GM23338 (cell line): ENCODE results near the gene CELSR3. TPM values are rescaled to one million over a fixed set of nuclear protein-coding genes. Genes with fewer than 3 reads are reported as not detected.

Experiments used
- ATAC-seq: fragments of 200-7000 bp; cut with Tn5 transposase; 3 replicates; pipeline ENCODE4 v1.9.1; 2020
- DNase-seq: peaks from one replicate; pipeline ENCODE4 v3.0.0-alpha.2; 2015; ENCODE audit warnings: low spot score
- H2AFZ ChIP-seq: fragments of 200-600 bp; sonication (generic); 2 replicates; pipeline ENCODE4 v1.8.0; 2016; ENCODE audit warnings: antibody characterized with exemption, mild to moderate bottlenecking, moderate library complexity
- H3F3A ChIP-seq: fragments of 200-600 bp; sonication (generic); replicated peaks from 2 replicates; pipeline ENCODE4 v1.8.0; 2017; ENCODE audit warnings: antibody characterized with exemption, mixed run types, low read depth
- H3K27ac ChIP-seq: fragments of 200-600 bp; sonication (generic); 2 replicates; pipeline ENCODE4 v1.6.1; 2016; ENCODE audit warnings: low read depth
- H3K27me3 ChIP-seq: fragments of 200-600 bp; sonication (generic); 2 replicates; pipeline ENCODE4 v1.8.0; 2016; ENCODE audit warnings: mild to moderate bottlenecking, mixed run types, moderate library complexity; ENCODE audit not compliant: insufficient read depth
- H3K36me3 ChIP-seq: fragments of 200-600 bp; sonication (generic); 2 replicates; pipeline ENCODE4 v1.8.0; 2016; ENCODE audit warnings: mild to moderate bottlenecking; ENCODE audit not compliant: insufficient read depth
- H3K4me1 ChIP-seq: fragments of 200-600 bp; sonication (generic); 2 replicates; pipeline ENCODE4 v1.8.0; 2016; ENCODE audit warnings: mild to moderate bottlenecking, moderate library complexity; ENCODE audit not compliant: insufficient read depth
- H3K4me2 ChIP-seq: fragments of 200-600 bp; sonication (generic); 2 replicates; pipeline ENCODE4 v1.7.1; 2017; ENCODE audit warnings: mixed run types
- H3K4me3 ChIP-seq: fragments of 200-600 bp; sonication (generic); 2 replicates; pipeline ENCODE4 v1.6.1; 2016; ENCODE audit warnings: mixed run types
- H3K79me2 ChIP-seq: fragments of 200-600 bp; sonication (generic); replicated peaks from 2 replicates; pipeline ENCODE4 v1.8.0; 2017; ENCODE audit warnings: mild to moderate bottlenecking; ENCODE audit not compliant: insufficient read depth
- H3K9me2 ChIP-seq: fragments of 200-600 bp; sonication (generic); 2 replicates; pipeline ENCODE4 v1.8.0; 2017; ENCODE audit not compliant: insufficient read depth
- H4K20me1 ChIP-seq: fragments of 200-600 bp; sonication (generic); replicated peaks from 2 replicates; pipeline ENCODE4 v1.8.0; 2017; ENCODE audit warnings: mild to moderate bottlenecking; ENCODE audit not compliant: insufficient read depth
- H3K27ac Mint-ChIP-seq: 2 replicates; pipeline ENCODE4 v1.8.0; 2020; ENCODE audit warnings: inconsistent platforms, mild to moderate bottlenecking, moderate library complexity, mixed read lengths
- H3K27me3 Mint-ChIP-seq: 3 replicates; pipeline ENCODE4 v1.8.0; 2022; ENCODE audit warnings: low read depth, mild to moderate bottlenecking, moderate library complexity, mixed read lengths, inconsistent platforms; ENCODE audit not compliant: insufficient read depth, poor library complexity
- H3K36me3 Mint-ChIP-seq: 3 replicates; pipeline ENCODE4 v1.8.0; 2021; ENCODE audit warnings: low read depth, mild to moderate bottlenecking, inconsistent platforms, moderate library complexity, mixed read lengths
- H3K4me1 Mint-ChIP-seq: 3 replicates; pipeline ENCODE4 v1.8.0; 2020; ENCODE audit warnings: mild to moderate bottlenecking, inconsistent platforms, mixed read lengths
- H3K4me3 Mint-ChIP-seq: 3 replicates; pipeline ENCODE4 v1.8.0; 2021; ENCODE audit warnings: moderate library complexity, mild to moderate bottlenecking, inconsistent platforms, mixed read lengths
- H3K9me3 Mint-ChIP-seq: 3 replicates; pipeline ENCODE4 v1.8.0; 2020; ENCODE audit warnings: moderate library complexity, mild to moderate bottlenecking, inconsistent platforms, mixed read lengths
- CREB1 ChIP-seq: fragments of 250-450 bp; sonication (Bioruptor Pico); IDR thresholded peaks from 2 replicates; pipeline ENCODE4 v1.5.0; 2020; ENCODE audit warnings: low read depth, mild to moderate bottlenecking, moderate library complexity
- EZH2phosphoT487 ChIP-seq: fragments of 200-600 bp; sonication (generic); IDR thresholded peaks from one replicate; pipeline ENCODE4 v1.8.1; 2018; ENCODE audit warnings: antibody characterized with exemption; ENCODE audit not compliant: unreplicated experiment
- JUNB ChIP-seq: IDR thresholded peaks from one replicate; pipeline ENCODE4 v1.6.1; 2016; ENCODE audit warnings: antibody characterized with exemption; ENCODE audit not compliant: unreplicated experiment
- STAT1 ChIP-seq: IDR thresholded peaks from one replicate; pipeline ENCODE4 v1.6.1; 2016; ENCODE audit warnings: antibody characterized with exemption; ENCODE audit not compliant: unreplicated experiment
- ZNF114 ChIP-seq: fragments of 250-450 bp; sonication (Bioruptor Pico); IDR thresholded peaks from 2 replicates; pipeline ENCODE4 v1.5.0; 2020; ENCODE audit warnings: mild to moderate bottlenecking, moderate library complexity
- ZNF331 ChIP-seq: fragments of 250-450 bp; sonication (Bioruptor Pico); IDR thresholded peaks from 2 replicates; pipeline ENCODE4 v1.5.0; 2020; ENCODE audit warnings: low read depth, mild to moderate bottlenecking, moderate library complexity
- polyA plus RNA-seq: library from polyadenylated mRNA; unstranded; fragments of >200 nt; fragmentation: Nextera tagmentation; extraction: Ambion mirVana; gene quantifications from 2 replicates; pipeline ENCODE4 v1.2.1, GENCODE V29; 2016
- total RNA-seq: library from RNA; depleted of rRNA; stranded (reverse); fragments of >200 nt; shearing (Covaris generic); gene quantifications from 2 replicates; pipeline ENCODE4 v1.2.3, GENCODE V29; 2014
- TF ChIP-seq, protein P1 (sequence below): fragments of 250-450 bp; sonication (Bioruptor Pico); IDR thresholded peaks from 2 replicates; pipeline ENCODE4 v1.5.0; 2020; ENCODE audit warnings: mild to moderate bottlenecking, moderate library complexity

CELSR3 gene
- total and polyA plus RNA-seq, 2 experiments from 2014 or later = 7.5 to 33.3 TPM

DNA sequence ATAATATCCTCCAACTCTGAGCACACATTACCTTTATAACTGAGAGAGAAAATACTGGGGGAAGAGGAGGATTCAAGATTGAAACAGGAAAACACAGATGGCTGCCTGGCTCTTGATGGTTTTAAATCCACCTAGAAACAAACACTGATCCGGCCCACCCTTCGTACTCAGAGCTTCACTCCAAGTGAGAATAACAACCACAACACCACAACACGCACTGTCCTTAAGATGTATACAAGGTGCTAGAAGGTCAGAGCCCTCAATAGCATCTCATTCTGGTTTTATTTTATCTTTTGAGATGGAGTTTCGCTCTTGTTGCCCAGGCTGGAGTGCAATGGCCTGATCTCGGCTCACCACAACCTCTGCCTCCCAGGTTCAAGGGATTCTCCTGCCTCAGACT lies 44.5 kb upstream of the CELSR3 start (continued):
- TF ChIP-seq, protein P1, sequence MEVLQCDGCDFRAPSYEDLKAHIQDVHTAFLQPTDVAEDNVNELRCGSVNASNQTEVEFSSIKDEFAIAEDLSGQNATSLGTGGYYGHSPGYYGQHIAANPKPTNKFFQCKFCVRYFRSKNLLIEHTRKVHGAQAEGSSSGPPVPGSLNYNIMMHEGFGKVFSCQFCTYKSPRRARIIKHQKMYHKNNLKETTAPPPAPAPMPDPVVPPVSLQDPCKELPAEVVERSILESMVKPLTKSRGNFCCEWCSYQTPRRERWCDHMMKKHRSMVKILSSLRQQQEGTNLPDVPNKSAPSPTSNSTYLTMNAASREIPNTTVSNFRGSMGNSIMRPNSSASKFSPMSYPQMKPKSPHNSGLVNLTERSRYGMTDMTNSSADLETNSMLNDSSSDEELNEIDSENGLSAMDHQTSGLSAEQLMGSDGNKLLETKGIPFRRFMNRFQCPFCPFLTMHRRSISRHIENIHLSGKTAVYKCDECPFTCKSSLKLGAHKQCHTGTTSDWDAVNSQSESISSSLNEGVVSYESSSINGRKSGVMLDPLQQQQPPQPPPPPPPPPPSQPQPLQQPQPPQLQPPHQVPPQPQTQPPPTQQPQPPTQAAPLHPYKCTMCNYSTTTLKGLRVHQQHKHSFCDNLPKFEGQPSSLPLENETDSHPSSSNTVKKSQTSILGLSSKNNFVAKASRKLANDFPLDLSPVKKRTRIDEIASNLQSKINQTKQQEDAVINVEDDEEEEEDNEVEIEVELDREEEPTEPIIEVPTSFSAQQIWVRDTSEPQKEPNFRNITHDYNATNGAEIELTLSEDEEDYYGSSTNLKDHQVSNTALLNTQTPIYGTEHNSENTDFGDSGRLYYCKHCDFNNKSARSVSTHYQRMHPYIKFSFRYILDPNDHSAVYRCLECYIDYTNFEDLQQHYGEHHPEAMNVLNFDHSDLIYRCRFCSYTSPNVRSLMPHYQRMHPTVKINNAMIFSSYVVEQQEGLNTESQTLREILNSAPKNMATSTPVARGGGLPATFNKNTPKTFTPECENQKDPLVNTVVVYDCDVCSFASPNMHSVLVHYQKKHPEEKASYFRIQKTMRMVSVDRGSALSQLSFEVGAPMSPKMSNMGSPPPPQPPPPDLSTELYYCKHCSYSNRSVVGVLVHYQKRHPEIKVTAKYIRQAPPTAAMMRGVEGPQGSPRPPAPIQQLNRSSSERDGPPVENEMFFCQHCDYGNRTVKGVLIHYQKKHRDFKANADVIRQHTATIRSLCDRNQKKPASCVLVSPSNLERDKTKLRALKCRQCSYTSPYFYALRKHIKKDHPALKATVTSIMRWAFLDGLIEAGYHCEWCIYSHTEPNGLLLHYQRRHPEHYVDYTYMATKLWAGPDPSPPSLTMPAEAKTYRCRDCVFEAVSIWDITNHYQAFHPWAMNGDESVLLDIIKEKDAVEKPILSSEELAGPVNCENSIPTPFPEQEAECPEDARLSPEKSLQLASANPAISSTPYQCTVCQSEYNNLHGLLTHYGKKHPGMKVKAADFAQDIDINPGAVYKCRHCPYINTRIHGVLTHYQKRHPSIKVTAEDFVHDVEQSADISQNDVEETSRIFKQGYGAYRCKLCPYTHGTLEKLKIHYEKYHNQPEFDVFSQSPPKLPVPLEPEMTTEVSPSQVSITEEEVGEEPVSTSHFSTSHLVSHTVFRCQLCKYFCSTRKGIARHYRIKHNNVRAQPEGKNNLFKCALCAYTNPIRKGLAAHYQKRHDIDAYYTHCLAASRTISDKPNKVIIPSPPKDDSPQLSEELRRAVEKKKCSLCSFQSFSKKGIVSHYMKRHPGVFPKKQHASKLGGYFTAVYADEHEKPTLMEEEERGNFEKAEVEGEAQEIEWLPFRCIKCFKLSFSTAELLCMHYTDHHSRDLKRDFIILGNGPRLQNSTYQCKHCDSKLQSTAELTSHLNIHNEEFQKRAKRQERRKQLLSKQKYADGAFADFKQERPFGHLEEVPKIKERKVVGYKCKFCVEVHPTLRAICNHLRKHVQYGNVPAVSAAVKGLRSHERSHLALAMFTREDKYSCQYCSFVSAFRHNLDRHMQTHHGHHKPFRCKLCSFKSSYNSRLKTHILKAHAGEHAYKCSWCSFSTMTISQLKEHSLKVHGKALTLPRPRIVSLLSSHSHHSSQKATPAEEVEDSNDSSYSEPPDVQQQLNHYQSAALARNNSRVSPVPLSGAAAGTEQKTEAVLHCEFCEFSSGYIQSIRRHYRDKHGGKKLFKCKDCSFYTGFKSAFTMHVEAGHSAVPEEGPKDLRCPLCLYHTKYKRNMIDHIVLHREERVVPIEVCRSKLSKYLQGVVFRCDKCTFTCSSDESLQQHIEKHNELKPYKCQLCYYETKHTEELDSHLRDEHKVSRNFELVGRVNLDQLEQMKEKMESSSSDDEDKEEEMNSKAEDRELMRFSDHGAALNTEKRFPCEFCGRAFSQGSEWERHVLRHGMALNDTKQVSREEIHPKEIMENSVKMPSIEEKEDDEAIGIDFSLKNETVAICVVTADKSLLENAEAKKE (CRISPR knock-in tag) = no peak
- TF ChIP-seq EZH2phosphoT487 = no peak
- TF ChIP-seq ZNF114 (CRISPR knock-in tag) = no peak
- no peak for TF ChIP-seq STAT1

DNA sequence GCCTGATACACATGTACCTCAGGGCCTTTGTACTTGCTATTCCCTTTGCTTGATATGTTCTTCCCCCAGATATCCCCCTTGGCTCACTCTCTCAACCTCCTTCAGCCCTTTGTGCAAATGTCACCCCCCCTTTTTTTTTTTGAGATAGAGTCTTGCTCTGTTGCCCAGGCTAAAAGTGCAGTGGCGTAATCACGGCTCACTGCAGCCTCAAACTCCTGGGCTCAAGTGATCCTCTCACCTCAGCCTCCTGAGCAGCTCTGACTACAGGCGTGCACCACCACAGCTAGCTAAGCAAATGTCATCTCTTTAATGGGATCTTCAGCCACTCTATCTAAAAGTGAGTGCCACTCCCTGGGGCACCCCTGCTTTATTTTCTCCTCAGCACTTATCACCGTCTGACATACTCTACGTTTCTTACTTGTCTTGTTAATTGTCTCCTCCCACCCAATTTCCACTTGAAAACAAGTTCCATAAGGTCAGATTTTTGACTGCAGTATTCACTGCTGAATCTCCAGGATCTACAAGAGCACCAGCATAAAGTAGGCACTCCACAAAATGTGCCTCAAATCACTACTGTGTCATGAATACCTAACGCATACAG lies 39.7 kb upstream of the CELSR3 start:
- Mint-ChIP-seq H3K4me1 (peaks cover 21% of the 10 kb centered on the region), H3K9me3 (no peaks in the 10 kb centered on the region; the same call in 2 of the 3 replicates), H3K27me3 (peaks cover 9% of the 10 kb centered on the region), H3K27ac (no peak overlapping the region), H3K4me3 (peak overlapping the region; percentile 47), H3K36me3 (peaks cover 71% of the 10 kb centered on the region)
- H3K9me2 ChIP-seq = no peaks in the 10 kb centered on the region
- H3F3A ChIP-seq = peaks cover 6% of the 10 kb centered on the region; the same call in 1 of the 2 replicates
- H4K20me1 ChIP-seq = peaks cover 55% of the 10 kb centered on the region
- 0 out of 2 replicates have a peak, but pooled peaks cover 14% of the 10 kb centered on the region for H3K36me3 ChIP-seq
- no peak for TF ChIP-seq EZH2phosphoT487
- TF ChIP-seq ZNF331 = no peak
- no peak for TF ChIP-seq CREB1 (CRISPR knock-in tag)
- no peak for TF ChIP-seq JUNB
- DNase-seq = peak; percentile 51
- peak overlapping the region; percentile 43 for H3K4me3 ChIP-seq
- no peaks in the 10 kb centered on the region for H3K27me3 ChIP-seq
- peak overlapping the region; percentile 73 for H3K4me2 ChIP-seq
- peak; percentile 63 for ATAC-seq
- peak overlapping the region; percentile 33 for H3K27ac ChIP-seq
- peaks cover 100% of the 10 kb centered on the region for H3K79me2 ChIP-seq
- H2AFZ ChIP-seq = no peak overlapping the region
- H3K4me1 ChIP-seq = peaks cover 39% of the 10 kb centered on the region
